HS-27A (cell line): ENCODE measurements around the gene MFAP2.
"Not testable (repeated sequence)": the region's sequence is repeated elsewhere in the genome, so short reads cannot be mapped to it uniquely, and the experiment has no call there.

Experiments
- DNase-seq: peaks from one replicate; pipeline ENCODE4 v3.0.0-alpha.2; 2012; ENCODE audit warnings: low read depth, missing footprints

The MFAP2 gene

GRCh38 chr1:16979475-16980327, 719 bp downstream of the MFAP2 start:
- no peak for DNase-seq

- DNase-seq, result no peak
These were observed 1.6 kb downstream of the MFAP2 start for GRCh38 chr1:16978567-16979474.

- DNase-seq, result no peak
These were observed 2.3 kb downstream of the MFAP2 start for GRCh38 chr1:16978139-16978538.

- no peak for DNase-seq
These were observed 3.0 kb downstream of the MFAP2 start for GRCh38 chr1:16977377-16977776.

- no peak for DNase-seq
These were observed 3.5 kb downstream of the MFAP2 start for GRCh38 chr1:16976966-16977365.

GRCh38 chr1:16975838-16976237, 4.6 kb downstream of the MFAP2 start:
- DNase-seq, result no peak

- DNase-seq, result no peak
These were observed 5.2 kb downstream of the MFAP2 start for GRCh38 chr1:16975211-16975610.

GRCh38 chr1:16973215-16973614, 7.2 kb downstream of the MFAP2 start:
- DNase-seq, result no peak

- no peak for DNase-seq
These were observed 8.1 kb downstream of the MFAP2 start for GRCh38 chr1:16972189-16972895.

GRCh38 chr1:16971341-16972188, 8.9 kb downstream of the MFAP2 start:
- DNase-seq, result no peak

- no peak for DNase-seq
These were observed 10.1 kb downstream of the MFAP2 start for GRCh38 chr1:16970132-16970910.

- no peak for DNase-seq
These were observed 10.8 kb downstream of the MFAP2 start for GRCh38 chr1:16969651-16970050.

- DNase-seq, result no peak
These were observed 11.3 kb downstream of the MFAP2 start for GRCh38 chr1:16969057-16969611.

- no peak for DNase-seq
These were observed 12.0 kb downstream of the MFAP2 start for GRCh38 chr1:16968372-16968771.

GRCh38 chr1:16967962-16968361, 12.5 kb downstream of the MFAP2 start:
- DNase-seq, result no peak

- DNase-seq, result no peak
These were observed 13.3 kb downstream of the MFAP2 start for GRCh38 chr1:16967095-16967575.

- DNase-seq, result no peak
These were observed 14.1 kb downstream of the MFAP2 start for GRCh38 chr1:16966282-16966681.

- no peak for DNase-seq
These were observed 14.8 kb downstream of the MFAP2 start for GRCh38 chr1:16965486-16966067.

GRCh38 chr1:16964169-16964568, 16.3 kb downstream of the MFAP2 start:
- not testable (repeated sequence) for DNase-seq
